Neural crest cell (in vitro differentiated cells): ENCODE results near the gene GUCA1C. TPM values are rescaled to one million over a fixed set of nuclear protein-coding genes. Genes with fewer than 3 reads are reported as not detected.

ENCODE experiments used
- DNase-seq: peaks from one replicate; pipeline ENCODE4 v3.0.0; 2021; ENCODE audit warnings: low read depth, mixed read lengths, low spot score
- H3K27ac Mint-ChIP-seq: one replicate; pipeline ENCODE4 v1.8.0; 2021; ENCODE audit warnings: mild to moderate bottlenecking, mixed read lengths; ENCODE audit not compliant: unreplicated experiment
- H3K27me3 Mint-ChIP-seq: 2 replicates; pipeline ENCODE4 v1.8.0; 2021; ENCODE audit warnings: low read depth, mild to moderate bottlenecking, mixed read lengths
- H3K36me3 Mint-ChIP-seq: 2 replicates; pipeline ENCODE4 v1.8.0; 2021; ENCODE audit warnings: low read depth, mild to moderate bottlenecking, mixed read lengths
- H3K4me1 Mint-ChIP-seq: 2 replicates; pipeline ENCODE4 v1.8.0; 2021; ENCODE audit warnings: mixed read lengths
- H3K4me3 Mint-ChIP-seq: one replicate; pipeline ENCODE4 v1.8.0; 2021; ENCODE audit warnings: mild to moderate bottlenecking, mixed read lengths
- H3K9me3 Mint-ChIP-seq: 2 replicates; pipeline ENCODE4 v1.8.0; 2021; ENCODE audit warnings: mixed read lengths
- CTCF ChIP-seq: fragments of 200-600 bp; sonication (generic); conservative IDR thresholded peaks from 2 replicates; pipeline ENCODE4 v1.5.0; 2021; ENCODE audit warnings: antibody characterized with exemption, mild to moderate bottlenecking
- total RNA-seq: library from RNA; stranded (reverse); gene quantifications from 2 replicates; pipeline ENCODE4 v1.2.1, GENCODE V29; 2021

The GUCA1C gene
- total RNA-seq, 1 donor from 2014 or later = not detected

- Mint-ChIP-seq H3K27ac (no peak overlapping the region), H3K4me3 (no peak overlapping the region), H3K27me3 (peaks cover 4% of the 10 kb centered on the region), H3K36me3 (no peaks in the 10 kb centered on the region), H3K4me1 (no peaks in the 10 kb centered on the region), H3K9me3 (no peaks in the 10 kb centered on the region)
- DNase-seq = no peak
- no peak for TF ChIP-seq CTCF
Measured at GRCh38 chr3:108907194-108907593, 46.5 kb downstream of the GUCA1C start.

GRCh38 chr3:108899530-108899929 lies 54.1 kb downstream of the GUCA1C start:
- DNase-seq = no peak
- TF ChIP-seq CTCF = no peak
- Mint-ChIP-seq H3K4me1 (no peaks in the 10 kb centered on the region), H3K27ac (no peak overlapping the region), H3K36me3 (no peaks in the 10 kb centered on the region), H3K27me3 (no peaks in the 10 kb centered on the region), H3K4me3 (no peak overlapping the region), H3K9me3 (no peaks in the 10 kb centered on the region)

DNA sequence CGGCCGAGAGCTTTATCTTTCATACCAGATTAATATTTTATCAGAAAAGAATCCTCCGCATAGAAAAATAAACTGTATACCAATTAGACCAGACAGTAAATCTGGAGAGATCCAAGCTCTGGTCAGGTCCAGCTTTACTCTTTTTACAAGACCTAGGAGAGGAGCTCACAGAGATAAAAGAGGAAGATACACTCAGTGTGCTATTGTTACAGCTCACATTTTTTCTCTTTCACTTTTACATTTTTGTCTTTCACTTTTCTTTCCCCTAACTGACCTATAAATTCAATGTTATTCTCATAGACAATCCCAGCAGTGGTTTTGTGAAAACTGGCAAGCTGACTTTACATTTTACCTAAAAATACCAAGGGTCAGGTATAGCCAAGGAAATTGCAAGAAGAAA lies 55.8 kb downstream of the GUCA1C start:
- Mint-ChIP-seq H3K27me3 (no peaks in the 10 kb centered on the region), H3K9me3 (no peaks in the 10 kb centered on the region), H3K27ac (no peak overlapping the region), H3K36me3 (no peaks in the 10 kb centered on the region), H3K4me1 (no peaks in the 10 kb centered on the region), H3K4me3 (no peak overlapping the region)
- no peak for TF ChIP-seq CTCF
- no peak for DNase-seq

- Mint-ChIP-seq H3K36me3 (no peaks in the 10 kb centered on the region), H3K27me3 (no peaks in the 10 kb centered on the region), H3K4me3 (no peak overlapping the region), H3K27ac (no peak overlapping the region), H3K9me3 (no peaks in the 10 kb centered on the region), H3K4me1 (no peaks in the 10 kb centered on the region)
- no peak for TF ChIP-seq CTCF
- no peak for DNase-seq
Measured at GRCh38 chr3:108894981-108895380, 58.7 kb downstream of the GUCA1C start.

- Mint-ChIP-seq H3K27ac (no peak overlapping the region), H3K4me3 (no peak overlapping the region), H3K36me3 (no peaks in the 10 kb centered on the region), H3K27me3 (no peaks in the 10 kb centered on the region), H3K4me1 (no peaks in the 10 kb centered on the region), H3K9me3 (no peaks in the 10 kb centered on the region)
- DNase-seq = no peak
- no peak for TF ChIP-seq CTCF
Measured at GRCh38 chr3:108891833-108892232, 61.8 kb downstream of the GUCA1C start.

GRCh38 chr3:108887777-108888176 lies 65.9 kb downstream of the GUCA1C start:
- no peaks in the 10 kb centered on the region for H3K4me1 Mint-ChIP-seq
- H3K36me3 Mint-ChIP-seq = no peaks in the 10 kb centered on the region
- no peak overlapping the region for H3K4me3 Mint-ChIP-seq
- no peaks in the 10 kb centered on the region for H3K9me3 Mint-ChIP-seq
- no peaks in the 10 kb centered on the region for H3K27me3 Mint-ChIP-seq
- no peak overlapping the region for H3K27ac Mint-ChIP-seq
- no peak for DNase-seq
- no peak for TF ChIP-seq CTCF
